Endothelial cell of umbilical vein (primary cell): ENCODE results near the gene WDR31. TPM values are rescaled to one million over a fixed set of nuclear protein-coding genes. Genes with fewer than 3 reads are reported as not detected.

Source experiments
- polyA plus RNA-seq, 4 experiments: library from polyadenylated mRNA; depleted of rRNA in 3 of 4; stranded (reverse) in 3 of 4; unstranded in 1 of 4; fragments of >200 nt; gene quantifications; 2 replicates each; pipeline versions ENCODE4 v1.2.1 to v1.2.3, GENCODE V29; 2011 to 2012; ENCODE audit warnings: missing spikeins in 1 of 4
- total RNA-seq: library from RNA; stranded (reverse); gene quantifications from 2 replicates; pipeline ENCODE4 v1.2.3, GENCODE V29; 2021

WDR31 gene
- total and polyA plus RNA-seq, 2 donors (not counting 3 experiments of a cell fraction or from before 2014, with no cell fraction given): 0.22 to 1.00 TPM

Other genes starting within 250 kb of the WDR31 start
- 3.7 and 4.0 TPM in 2 replicates for gene SLC31A2, start 189.3 kb downstream of the WDR31 start, total RNA-seq
- gene SLC31A2, start 189.3 kb downstream of the WDR31 start, polyA plus RNA-seq: 9.8 and 11.4 TPM in 2 replicates
- gene FKBP15, start 119.0 kb downstream of the WDR31 start, total RNA-seq: 24.6 and 26.8 TPM in 2 replicates
- gene FKBP15, start 119.0 kb downstream of the WDR31 start, polyA plus RNA-seq: 16.8 and 24.7 TPM in 2 replicates
- gene SLC31A1, start 118.7 kb downstream of the WDR31 start, total RNA-seq: 20.8 and 22.7 TPM in 2 replicates
- gene SLC31A1, start 118.7 kb downstream of the WDR31 start, polyA plus RNA-seq: 11.3 and 13.5 TPM in 2 replicates
- gene CDC26, start 64.7 kb downstream of the WDR31 start, total RNA-seq: 36.9 and 37.5 TPM in 2 replicates
- 17.6 and 25.7 TPM in 2 replicates for gene CDC26, start 64.7 kb downstream of the WDR31 start, polyA plus RNA-seq
- gene PRPF4, start 64.6 kb downstream of the WDR31 start, total RNA-seq: 24.2 and 25.8 TPM in 2 replicates
- 10.0 and 12.9 TPM in 2 replicates for gene PRPF4, start 64.6 kb downstream of the WDR31 start, polyA plus RNA-seq
- gene RNF183, start 36.9 kb downstream of the WDR31 start, total RNA-seq: not detected in 2 replicates
- not detected in 2 replicates for gene RNF183, start 36.9 kb downstream of the WDR31 start, polyA plus RNA-seq
- not detected in 2 replicates for gene BSPRY, start 9.3 kb upstream of the WDR31 start, total RNA-seq
- not detected in 2 replicates for gene BSPRY, start 9.3 kb upstream of the WDR31 start, polyA plus RNA-seq
- 7.6 and 8.0 TPM in 2 replicates for gene HDHD3, start 36.7 kb upstream of the WDR31 start, total RNA-seq
- gene HDHD3, start 36.7 kb upstream of the WDR31 start, polyA plus RNA-seq: 14.1 and 15.5 TPM in 2 replicates
- 29.5 TPM in 2 replicates for gene ALAD, start 61.0 kb upstream of the WDR31 start, total RNA-seq
- gene ALAD, start 61.0 kb upstream of the WDR31 start, polyA plus RNA-seq: 11.8 and 12.8 TPM in 2 replicates
- 53.8 and 54.3 TPM in 2 replicates for gene POLE3, start 70.4 kb upstream of the WDR31 start, total RNA-seq
- 61.5 and 68.6 TPM in 2 replicates for gene POLE3, start 70.4 kb upstream of the WDR31 start, polyA plus RNA-seq
- gene C9orf43, start 70.5 kb upstream of the WDR31 start, total RNA-seq: 0.66 and 0.88 TPM in 2 replicates
- 0.08 and 0.25 TPM in 2 replicates for gene C9orf43, start 70.5 kb upstream of the WDR31 start, polyA plus RNA-seq
- 407 and 416 TPM in 2 replicates for gene RGS3, start 123.5 kb upstream of the WDR31 start, total RNA-seq
- 356 and 385 TPM in 2 replicates for gene RGS3, start 123.5 kb upstream of the WDR31 start, polyA plus RNA-seq